WTC11 (cell line): ENCODE measurements around the gene MALSU1. TPM values are rescaled to one million over a fixed set of nuclear protein-coding genes. Genes with fewer than 3 reads are reported as not detected.

Source experiments
- ATAC-seq: fragments of 200-7000 bp; cut with Tn5 transposase; 2 replicates; pipeline ENCODE4 v1.10.0; 2021; ENCODE audit warnings: mild to moderate bottlenecking, moderate library complexity
- Bru-seq: library from RNA; stranded (reverse); fragments of 400-500 nt; gene quantifications from one replicate; lab custom pipeline; 2021; lab: Mats Ljungman, UMichigan
- CTCF ChIA-PET: fragments of 300-600 bp; sonication (Branson Sonifier 250); formaldehyde crosslinking; loops from one replicate; lab custom pipeline; 2021; ENCODE audit warnings: antibody characterized with exemption; lab: Charles Lee
- POLR2A ChIA-PET: fragments of 350-600 bp; sonication (Branson Sonifier 250); formaldehyde crosslinking; loops from one replicate; lab custom pipeline; 2021; ENCODE audit warnings: antibody characterized with exemption; lab: Charles Lee
- DNase-seq: peaks from one replicate; pipeline ENCODE4 v3.0.0; 2021; ENCODE audit warnings: low spot score
- H3K27ac Mint-ChIP-seq: 2 replicates; pipeline ENCODE4 v1.8.0; 2021; ENCODE audit warnings: mixed read lengths
- H3K27me3 Mint-ChIP-seq: 2 replicates; pipeline ENCODE4 v1.8.0; 2021; ENCODE audit warnings: low read depth, mild to moderate bottlenecking, moderate library complexity, mixed read lengths
- H3K36me3 Mint-ChIP-seq: 2 replicates; pipeline ENCODE4 v1.8.0; 2021; ENCODE audit warnings: mixed read lengths
- H3K4me1 Mint-ChIP-seq: 2 replicates; pipeline ENCODE4 v1.8.0; 2022; ENCODE audit warnings: mixed read lengths
- H3K4me3 Mint-ChIP-seq: 2 replicates; pipeline ENCODE4 v1.8.0; 2021; ENCODE audit warnings: mild to moderate bottlenecking, moderate library complexity, mixed read lengths
- H3K9me3 Mint-ChIP-seq: 2 replicates; pipeline ENCODE4 v1.8.0; 2021; ENCODE audit warnings: mixed read lengths
- ETV6 ChIP-seq: sonication (generic); formaldehyde crosslinking; IDR thresholded peaks from 2 replicates; pipeline ENCODE4 v1.8.1; 2022; ENCODE audit warnings: mild to moderate bottlenecking, missing genetic modification reagents
- FOXP1 ChIP-seq: sonication (generic); formaldehyde crosslinking; IDR thresholded peaks from 2 replicates; pipeline ENCODE4 v1.8.0; 2022; ENCODE audit warnings: missing genetic modification reagents, mild to moderate bottlenecking, moderate library complexity, borderline replicate concordance
- GRHL2 ChIP-seq: fragments of 250-450 bp; sonication (Bioruptor Pico); IDR thresholded peaks from 2 replicates; pipeline ENCODE4 v1.8.0; 2022; ENCODE audit warnings: mild to moderate bottlenecking, moderate library complexity; ENCODE audit not compliant: insufficient replicate concordance, severe bottlenecking
- JAZF1 ChIP-seq: fragments of 250-450 bp; sonication (Bioruptor Pico); IDR thresholded peaks from 2 replicates; pipeline ENCODE4 v1.9.0; 2021; ENCODE audit warnings: moderate library complexity, mild to moderate bottlenecking, inconsistent platforms
- MYBL2 ChIP-seq: sonication (generic); formaldehyde crosslinking; IDR thresholded peaks from 2 replicates; pipeline ENCODE4 v1.8.1; 2023; ENCODE audit warnings: mild to moderate bottlenecking, moderate library complexity, missing genetic modification reagents
- NFATC4 ChIP-seq: fragments of 250-450 bp; sonication (Bioruptor Pico); IDR thresholded peaks from 2 replicates; pipeline ENCODE4 v1.9.0; 2021; ENCODE audit warnings: mild to moderate bottlenecking
- NR2C2 ChIP-seq: sonication (generic); formaldehyde crosslinking; IDR thresholded peaks from 2 replicates; pipeline ENCODE4 v1.8.0; 2022; ENCODE audit warnings: mild to moderate bottlenecking, missing genetic modification reagents
- NR3C1 ChIP-seq: sonication (generic); formaldehyde crosslinking; conservative IDR thresholded peaks from 2 replicates; pipeline ENCODE4 v1.8.1; 2023; ENCODE audit warnings: low read depth, mild to moderate bottlenecking, missing genetic modification reagents
- OVOL2 ChIP-seq: fragments of 250-450 bp; sonication (Bioruptor Pico); IDR thresholded peaks from 2 replicates; pipeline ENCODE4 v1.9.0; 2021; ENCODE audit warnings: mild to moderate bottlenecking, borderline replicate concordance
- RORB ChIP-seq: fragments of 250-450 bp; sonication (Bioruptor Pico); IDR thresholded peaks from 2 replicates; pipeline ENCODE4 v1.9.0; 2021; ENCODE audit warnings: mild to moderate bottlenecking
- SMAD3 ChIP-seq: sonication (generic); formaldehyde crosslinking; IDR thresholded peaks from 2 replicates; pipeline ENCODE4 v1.8.0; 2022; ENCODE audit warnings: missing genetic modification reagents, mild to moderate bottlenecking, borderline replicate concordance
- SP1 ChIP-seq: sonication (generic); formaldehyde crosslinking; conservative IDR thresholded peaks from 2 replicates; pipeline ENCODE4 v1.8.1; 2022; ENCODE audit warnings: missing genetic modification reagents
- TEAD4 ChIP-seq: sonication (generic); formaldehyde crosslinking; IDR thresholded peaks from 2 replicates; pipeline ENCODE4 v1.8.0; 2022; ENCODE audit warnings: mild to moderate bottlenecking, missing genetic modification reagents
- ZNF138 ChIP-seq: sonication (generic); formaldehyde crosslinking; conservative IDR thresholded peaks from 2 replicates; pipeline ENCODE4 v1.8.1; 2022; ENCODE audit warnings: mild to moderate bottlenecking, moderate library complexity, missing genetic modification reagents
- ZNF317 ChIP-seq: sonication (generic); formaldehyde crosslinking; IDR thresholded peaks from 2 replicates; pipeline ENCODE4 v1.8.1; 2023; ENCODE audit warnings: low read depth, mild to moderate bottlenecking, moderate library complexity, missing genetic modification reagents, borderline replicate concordance
- ZNF396 ChIP-seq: fragments of 250-450 bp; sonication (Bioruptor Pico); IDR thresholded peaks from 2 replicates; pipeline ENCODE4 v1.8.0; 2021; ENCODE audit warnings: mild to moderate bottlenecking, moderate library complexity, borderline replicate concordance
- ZNF671 ChIP-seq: fragments of 250-450 bp; sonication (Bioruptor Pico); IDR thresholded peaks from 2 replicates; pipeline ENCODE4 v1.8.0; 2021; ENCODE audit warnings: mild to moderate bottlenecking
- long read RNA-seq, 3 experiments: library from RNA in 1 of 3; library from capped mRNA in 1 of 3; library from polyadenylated mRNA in 1 of 3; unstranded in 2 of 3; stranded (forward) in 1 of 3; transcript quantifications; one replicate each; pipeline ENCODE4 v2.0.0, GENCODE V29; 2021
- total RNA-seq: library from RNA; stranded (reverse); gene quantifications from 3 replicates; pipeline ENCODE4 v1.2.3, GENCODE V29; 2021
- TF ChIP-seq, protein P1 (sequence below): sonication (generic); formaldehyde crosslinking; IDR thresholded peaks from 2 replicates; pipeline ENCODE4 v1.8.1; 2023; ENCODE audit warnings: mild to moderate bottlenecking, missing genetic modification reagents
- TF ChIP-seq, protein P2 (sequence below): sonication (generic); formaldehyde crosslinking; IDR thresholded peaks from 2 replicates; pipeline ENCODE4 v1.8.0; 2022; ENCODE audit warnings: mild to moderate bottlenecking, missing genetic modification reagents
- TF ChIP-seq, protein P3 (sequence below): sonication (generic); formaldehyde crosslinking; conservative IDR thresholded peaks from 2 replicates; pipeline ENCODE4 v1.8.1; 2023; ENCODE audit warnings: mild to moderate bottlenecking, low read depth, missing genetic modification reagents, moderate library complexity
- TF ChIP-seq, protein P4 (sequence below): sonication (generic); formaldehyde crosslinking; IDR thresholded peaks from 2 replicates; pipeline ENCODE4 v1.8.1; 2022; ENCODE audit warnings: missing genetic modification reagents, borderline replicate concordance
- TF ChIP-seq, protein P5 (sequence below): sonication (generic); formaldehyde crosslinking; IDR thresholded peaks from 2 replicates; pipeline ENCODE4 v1.8.1; 2022; ENCODE audit warnings: low read depth, mild to moderate bottlenecking, moderate library complexity, missing genetic modification reagents, borderline replicate concordance
- TF ChIP-seq, protein P6 (sequence below): sonication (generic); formaldehyde crosslinking; conservative IDR thresholded peaks from 2 replicates; pipeline ENCODE4 v1.8.1; 2022; ENCODE audit warnings: mild to moderate bottlenecking, missing genetic modification reagents
- TF ChIP-seq, protein P7 (sequence below): sonication (generic); formaldehyde crosslinking; IDR thresholded peaks from 2 replicates; pipeline ENCODE4 v1.8.1; 2023; ENCODE audit warnings: mild to moderate bottlenecking, moderate library complexity, missing genetic modification reagents
- TF ChIP-seq, protein P8 (sequence below): fragments of 250-450 bp; sonication (Bioruptor Pico); IDR thresholded peaks from 2 replicates; pipeline ENCODE4 v1.9.0; 2021; ENCODE audit warnings: mild to moderate bottlenecking

The MALSU1 gene
- 75.2 to 81.5 TPM (median 81.4 TPM) in 3 replicates for total RNA-seq
- percentile 92 among the genes with signal in this experiment for Bru-seq, nascent RNA
- long read RNA-seq, experiment 1, transcript MALSU1-202 (4 exons, 3,044 nt), result major isoform, 40 of 45 reads
- long read RNA-seq, experiment 1, partial matches to known transcripts, result 2 of 45 reads
- long read RNA-seq, experiment 1, other reads (novel, unspliced or antisense), result 2 of 45 reads
- long read RNA-seq, experiment 2, transcript MALSU1-202 (4 exons, 3,044 nt), result major isoform, 57 of 72 reads
- long read RNA-seq, experiment 2, partial matches to known transcripts, result 6 of 72 reads
- long read RNA-seq, experiment 2, other reads (novel, unspliced or antisense), result 8 of 72 reads
- long read RNA-seq, experiment 3, transcript MALSU1-202 (4 exons, 3,044 nt), result major isoform, 34 of 40 reads
- long read RNA-seq, experiment 3, partial matches to known transcripts, result 3 of 40 reads
- long read RNA-seq, experiment 3, other reads (novel, unspliced or antisense), result 3 of 40 reads

DNA sequence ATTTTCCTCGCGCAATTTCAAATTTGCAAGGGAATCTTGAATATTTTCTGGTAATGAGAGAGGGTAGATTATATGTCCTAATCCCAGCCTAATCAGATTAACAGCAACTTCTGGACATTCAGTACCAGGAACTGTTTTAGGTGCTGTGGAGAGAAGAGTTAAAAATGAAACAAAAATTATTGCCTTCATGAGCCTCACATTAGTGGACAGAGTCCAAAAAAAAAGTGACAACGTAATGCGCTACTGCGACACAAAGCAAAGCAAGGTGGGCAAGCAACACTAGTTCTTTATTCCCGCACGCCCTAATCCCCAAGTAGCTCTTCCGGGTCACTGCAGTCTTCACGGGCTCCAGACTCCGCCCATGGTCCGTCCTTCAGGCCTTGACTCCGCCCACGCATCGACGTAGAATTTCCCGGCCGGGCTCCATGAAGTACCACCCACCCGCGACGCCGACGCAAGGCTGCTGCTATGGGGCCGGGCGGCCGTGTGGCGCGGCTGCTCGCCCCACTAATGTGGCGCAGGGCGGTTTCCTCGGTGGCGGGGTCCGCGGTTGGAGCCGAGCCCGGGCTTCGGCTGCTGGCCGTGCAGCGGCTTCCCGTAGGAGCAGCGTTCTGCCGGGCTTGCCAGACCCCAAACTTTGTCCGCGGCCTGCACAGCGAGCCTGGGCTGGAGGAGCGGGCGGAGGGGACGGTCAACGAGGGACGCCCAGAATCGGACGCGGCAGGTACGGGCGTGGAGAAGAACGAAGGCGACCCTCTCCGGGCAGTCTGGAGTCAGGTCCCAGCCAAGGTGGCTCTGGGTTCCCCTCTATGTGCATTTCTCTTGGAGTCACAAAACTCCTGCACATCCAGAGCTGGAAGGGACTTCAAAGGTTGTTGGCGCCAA is at the start of gene MALSU1:
MALSU1 (plus strand) TSS at position 455 of the 885 bp plus-strand sequence; CDS start at position 469, 14 bp downstream.
- ChIA-PET POLR2A (interaction anchor here (0.5 to 0.6 kb wide), 4 partner anchors 85 to 187 kb away, joined by 3 to 8 read pairs (median 4); no protein-coding TSS in a partner anchor), CTCF (interaction anchor here (2.1 kb wide), 1 partner anchor 26 kb away, joined by 20 read pairs; no protein-coding TSS in a partner anchor)
- no peaks in the 10 kb centered on the region for H3K9me3 Mint-ChIP-seq
- TF ChIP-seq, protein P1, sequence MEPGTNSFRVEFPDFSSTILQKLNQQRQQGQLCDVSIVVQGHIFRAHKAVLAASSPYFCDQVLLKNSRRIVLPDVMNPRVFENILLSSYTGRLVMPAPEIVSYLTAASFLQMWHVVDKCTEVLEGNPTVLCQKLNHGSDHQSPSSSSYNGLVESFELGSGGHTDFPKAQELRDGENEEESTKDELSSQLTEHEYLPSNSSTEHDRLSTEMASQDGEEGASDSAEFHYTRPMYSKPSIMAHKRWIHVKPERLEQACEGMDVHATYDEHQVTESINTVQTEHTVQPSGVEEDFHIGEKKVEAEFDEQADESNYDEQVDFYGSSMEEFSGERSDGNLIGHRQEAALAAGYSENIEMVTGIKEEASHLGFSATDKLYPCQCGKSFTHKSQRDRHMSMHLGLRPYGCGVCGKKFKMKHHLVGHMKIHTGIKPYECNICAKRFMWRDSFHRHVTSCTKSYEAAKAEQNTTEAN (CRISPR knock-in tag), result 0 out of 2 replicates have a peak, but pooled peaks have one; percentile 21
- TF ChIP-seq, protein P2, sequence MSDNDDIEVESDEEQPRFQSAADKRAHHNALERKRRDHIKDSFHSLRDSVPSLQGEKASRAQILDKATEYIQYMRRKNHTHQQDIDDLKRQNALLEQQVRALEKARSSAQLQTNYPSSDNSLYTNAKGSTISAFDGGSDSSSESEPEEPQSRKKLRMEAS (CRISPR knock-in tag), result peak; percentile 91
- TF ChIP-seq NR2C2 (CRISPR knock-in tag) (peak; percentile 84), TEAD4 (CRISPR knock-in tag) (no peak), ZNF317 (CRISPR knock-in tag) (0 out of 2 replicates have a peak, but pooled peaks have one; percentile 26), FOXP1 (peak; percentile 55; the same call in 1 of the 2 replicates), ETV6 (CRISPR knock-in tag) (peak; percentile 75; the same call in 1 of the 2 replicates), SMAD3 (CRISPR knock-in tag) (no peak; the same call in 1 of the 2 replicates), NR3C1 (CRISPR knock-in tag) (no peak), NFATC4 (CRISPR knock-in tag) (no peak), RORB (no peak), ZNF138 (CRISPR knock-in tag) (no peak), GRHL2 (no peak), JAZF1 (no peak), SP1 (CRISPR knock-in tag) (peak; percentile 97), ZNF396 (CRISPR knock-in tag) (no peak), MYBL2 (CRISPR knock-in tag) (peak; percentile 69), OVOL2 (no peak), ZNF671 (CRISPR knock-in tag) (no peak)
- TF ChIP-seq, protein P3, sequence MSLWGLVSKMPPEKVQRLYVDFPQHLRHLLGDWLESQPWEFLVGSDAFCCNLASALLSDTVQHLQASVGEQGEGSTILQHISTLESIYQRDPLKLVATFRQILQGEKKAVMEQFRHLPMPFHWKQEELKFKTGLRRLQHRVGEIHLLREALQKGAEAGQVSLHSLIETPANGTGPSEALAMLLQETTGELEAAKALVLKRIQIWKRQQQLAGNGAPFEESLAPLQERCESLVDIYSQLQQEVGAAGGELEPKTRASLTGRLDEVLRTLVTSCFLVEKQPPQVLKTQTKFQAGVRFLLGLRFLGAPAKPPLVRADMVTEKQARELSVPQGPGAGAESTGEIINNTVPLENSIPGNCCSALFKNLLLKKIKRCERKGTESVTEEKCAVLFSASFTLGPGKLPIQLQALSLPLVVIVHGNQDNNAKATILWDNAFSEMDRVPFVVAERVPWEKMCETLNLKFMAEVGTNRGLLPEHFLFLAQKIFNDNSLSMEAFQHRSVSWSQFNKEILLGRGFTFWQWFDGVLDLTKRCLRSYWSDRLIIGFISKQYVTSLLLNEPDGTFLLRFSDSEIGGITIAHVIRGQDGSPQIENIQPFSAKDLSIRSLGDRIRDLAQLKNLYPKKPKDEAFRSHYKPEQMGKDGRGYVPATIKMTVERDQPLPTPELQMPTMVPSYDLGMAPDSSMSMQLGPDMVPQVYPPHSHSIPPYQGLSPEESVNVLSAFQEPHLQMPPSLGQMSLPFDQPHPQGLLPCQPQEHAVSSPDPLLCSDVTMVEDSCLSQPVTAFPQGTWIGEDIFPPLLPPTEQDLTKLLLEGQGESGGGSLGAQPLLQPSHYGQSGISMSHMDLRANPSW, result no peak
- TF ChIP-seq, protein P4, sequence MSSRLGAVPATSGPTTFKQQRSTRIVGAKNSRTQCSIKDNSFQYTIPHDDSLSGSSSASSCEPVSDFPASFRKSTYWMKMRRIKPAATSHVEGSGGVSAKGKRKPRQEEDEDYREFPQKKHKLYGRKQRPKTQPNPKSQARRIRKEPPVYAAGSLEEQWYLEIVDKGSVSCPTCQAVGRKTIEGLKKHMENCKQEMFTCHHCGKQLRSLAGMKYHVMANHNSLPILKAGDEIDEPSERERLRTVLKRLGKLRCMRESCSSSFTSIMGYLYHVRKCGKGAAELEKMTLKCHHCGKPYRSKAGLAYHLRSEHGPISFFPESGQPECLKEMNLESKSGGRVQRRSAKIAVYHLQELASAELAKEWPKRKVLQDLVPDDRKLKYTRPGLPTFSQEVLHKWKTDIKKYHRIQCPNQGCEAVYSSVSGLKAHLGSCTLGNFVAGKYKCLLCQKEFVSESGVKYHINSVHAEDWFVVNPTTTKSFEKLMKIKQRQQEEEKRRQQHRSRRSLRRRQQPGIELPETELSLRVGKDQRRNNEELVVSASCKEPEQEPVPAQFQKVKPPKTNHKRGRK (CRISPR knock-in tag), result no peak
- TF ChIP-seq, protein P5, sequence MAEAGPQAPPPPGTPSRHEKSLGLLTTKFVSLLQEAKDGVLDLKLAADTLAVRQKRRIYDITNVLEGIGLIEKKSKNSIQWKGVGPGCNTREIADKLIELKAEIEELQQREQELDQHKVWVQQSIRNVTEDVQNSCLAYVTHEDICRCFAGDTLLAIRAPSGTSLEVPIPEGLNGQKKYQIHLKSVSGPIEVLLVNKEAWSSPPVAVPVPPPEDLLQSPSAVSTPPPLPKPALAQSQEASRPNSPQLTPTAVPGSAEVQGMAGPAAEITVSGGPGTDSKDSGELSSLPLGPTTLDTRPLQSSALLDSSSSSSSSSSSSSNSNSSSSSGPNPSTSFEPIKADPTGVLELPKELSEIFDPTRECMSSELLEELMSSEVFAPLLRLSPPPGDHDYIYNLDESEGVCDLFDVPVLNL (CRISPR knock-in tag), result no peak
- TF ChIP-seq, protein P6, sequence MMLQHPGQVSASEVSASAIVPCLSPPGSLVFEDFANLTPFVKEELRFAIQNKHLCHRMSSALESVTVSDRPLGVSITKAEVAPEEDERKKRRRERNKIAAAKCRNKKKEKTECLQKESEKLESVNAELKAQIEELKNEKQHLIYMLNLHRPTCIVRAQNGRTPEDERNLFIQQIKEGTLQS (CRISPR knock-in tag), result no peak
- TF ChIP-seq, protein P7, sequence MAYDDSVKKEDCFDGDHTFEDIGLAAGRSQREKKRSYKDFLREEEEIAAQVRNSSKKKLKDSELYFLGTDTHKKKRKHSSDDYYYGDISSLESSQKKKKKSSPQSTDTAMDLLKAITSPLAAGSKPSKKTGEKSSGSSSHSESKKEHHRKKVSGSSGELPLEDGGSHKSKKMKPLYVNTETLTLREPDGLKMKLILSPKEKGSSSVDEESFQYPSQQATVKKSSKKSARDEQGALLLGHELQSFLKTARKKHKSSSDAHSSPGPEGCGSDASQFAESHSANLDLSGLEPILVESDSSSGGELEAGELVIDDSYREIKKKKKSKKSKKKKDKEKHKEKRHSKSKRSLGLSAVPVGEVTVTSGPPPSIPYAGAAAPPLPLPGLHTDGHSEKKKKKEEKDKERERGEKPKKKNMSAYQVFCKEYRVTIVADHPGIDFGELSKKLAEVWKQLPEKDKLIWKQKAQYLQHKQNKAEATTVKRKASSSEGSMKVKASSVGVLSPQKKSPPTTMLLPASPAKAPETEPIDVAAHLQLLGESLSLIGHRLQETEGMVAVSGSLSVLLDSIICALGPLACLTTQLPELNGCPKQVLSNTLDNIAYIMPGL, result peak; percentile 92; the same call in 1 of the 2 replicates
- TF ChIP-seq, protein P8, sequence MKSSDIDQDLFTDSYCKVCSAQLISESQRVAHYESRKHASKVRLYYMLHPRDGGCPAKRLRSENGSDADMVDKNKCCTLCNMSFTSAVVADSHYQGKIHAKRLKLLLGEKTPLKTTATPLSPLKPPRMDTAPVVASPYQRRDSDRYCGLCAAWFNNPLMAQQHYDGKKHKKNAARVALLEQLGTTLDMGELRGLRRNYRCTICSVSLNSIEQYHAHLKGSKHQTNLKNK (CRISPR knock-in tag), result no peak

More for the DNA sequence above, at the start of gene MALSU1:
- peak; percentile 98 for ATAC-seq
- peak within 1 kb of the TSS; percentile 91 for H3K4me3 Mint-ChIP-seq
- peaks cover 16% of the 10 kb centered on the region for H3K4me1 Mint-ChIP-seq
- peaks cover 18% of the 10 kb centered on the region for H3K36me3 Mint-ChIP-seq
- H3K27me3 Mint-ChIP-seq, result peaks cover 13% of the 10 kb centered on the region
- peak; percentile 95 for DNase-seq
- peak within 1 kb of the TSS; percentile 93 for H3K27ac Mint-ChIP-seq
